ENCODE data around the gene RSPH1.
"Not testable (repeated sequence)": the region's sequence is repeated elsewhere in the genome, so short reads cannot be mapped to it uniquely, and the experiment has no call there.

The RSPH1 gene

DNA sequence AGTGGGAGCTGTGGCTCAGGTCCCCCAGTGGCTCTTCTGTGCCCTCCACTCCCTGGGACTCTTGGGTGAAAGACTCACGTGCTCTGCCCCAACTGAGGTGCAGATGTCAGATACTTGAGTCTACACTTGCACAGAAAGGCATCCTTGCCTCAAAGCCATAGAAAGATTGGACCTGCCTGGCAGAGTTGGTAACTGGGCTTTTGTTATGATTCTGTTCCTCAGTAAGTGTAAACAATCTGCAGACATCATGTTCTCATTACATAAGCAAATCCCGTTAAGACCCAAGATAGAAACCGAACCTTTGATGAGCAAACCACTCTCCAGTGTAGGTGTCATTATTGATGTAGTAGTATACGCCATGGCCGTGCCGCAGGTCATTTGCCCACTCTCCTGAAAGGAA is 10.0 kb downstream of the RSPH1 start:
- DNase-seq (ENCODE audit: low read depth) = no peak

- DNase-seq (ENCODE audit: low read depth) = no peak
These were observed 11.1 kb downstream of the RSPH1 start for GRCh38 chr21:42484966-42485365.

- no peak for DNase-seq (ENCODE audit: low read depth)
These were observed 14.9 kb downstream of the RSPH1 start for GRCh38 chr21:42481169-42481568.

DNA sequence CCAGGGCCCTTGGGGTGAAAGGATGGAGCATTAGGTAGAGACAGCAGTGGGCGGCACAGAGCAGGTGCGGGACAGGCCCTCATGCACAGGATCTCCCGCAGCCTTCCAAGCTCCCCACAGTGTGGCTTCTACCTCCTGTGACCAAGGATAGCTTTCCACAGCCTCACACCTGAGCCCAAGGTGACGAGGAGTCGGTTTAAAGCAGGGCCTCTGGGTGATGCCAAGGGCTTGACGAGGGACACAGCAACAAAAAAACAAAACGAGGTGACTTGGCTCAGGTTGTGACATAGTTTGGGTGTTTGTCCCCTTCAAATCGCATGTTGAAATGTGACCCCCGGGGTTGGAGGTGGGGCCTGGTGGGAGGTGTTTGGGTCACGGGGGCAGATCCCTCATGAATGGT is 15.3 kb downstream of the RSPH1 start:
- DNase-seq (ENCODE audit: low read depth) = no peak

GRCh38 chr21:42479582-42479981 is 16.4 kb downstream of the RSPH1 start:
- DNase-seq (ENCODE audit: low read depth) = no peak

- no peak for DNase-seq (ENCODE audit: low read depth)
These were observed 17.5 kb downstream of the RSPH1 start for GRCh38 chr21:42478504-42478903.

DNA sequence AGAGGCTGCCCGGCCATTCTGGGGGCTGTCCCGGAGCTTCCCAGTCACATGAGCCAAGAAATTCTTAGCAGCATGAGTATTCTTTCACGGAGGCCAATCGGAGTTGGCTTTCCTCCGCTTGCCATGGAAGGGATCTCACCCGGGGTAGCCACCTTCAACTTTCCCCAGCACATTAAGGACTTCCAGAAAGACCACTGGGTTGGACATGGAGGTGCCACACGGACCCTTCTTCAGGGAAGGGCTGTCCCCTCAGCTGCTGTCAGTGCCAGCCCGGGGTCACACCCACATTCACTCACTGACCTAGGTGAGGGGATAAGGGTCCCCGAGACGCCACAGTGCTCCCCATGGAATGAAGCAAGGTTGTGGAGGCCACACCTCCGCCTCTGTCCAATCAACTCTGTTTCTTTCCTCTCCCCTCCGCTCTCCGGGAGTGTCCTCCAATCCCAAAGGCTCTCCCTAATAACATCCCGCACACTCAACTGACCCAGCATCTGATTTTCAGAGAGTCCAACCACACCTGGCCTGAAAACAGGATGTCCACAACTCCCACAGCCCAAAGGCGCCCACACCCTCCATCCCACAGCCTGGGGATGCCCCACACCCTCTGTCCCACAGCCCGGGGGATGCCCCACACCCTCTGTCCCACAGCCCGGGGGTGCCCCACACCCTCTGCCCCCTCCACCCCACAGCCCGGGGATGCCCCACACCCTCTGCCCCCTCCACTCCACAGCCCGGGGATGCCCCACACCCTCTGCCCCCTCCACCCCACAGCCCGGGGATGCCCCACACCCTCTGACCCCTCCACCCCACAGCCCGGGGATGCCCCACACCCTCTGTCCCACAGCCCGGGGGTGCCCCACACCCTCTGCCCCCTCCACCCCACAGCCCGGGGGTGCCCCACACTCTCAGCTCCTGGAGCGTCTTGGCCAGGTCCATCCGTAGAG is 19.4 kb downstream of the RSPH1 start:
- DNase-seq (ENCODE audit: low read depth) = no peak

- DNase-seq (ENCODE audit: low read depth) = no peak
These were observed 20.3 kb downstream of the RSPH1 start for GRCh38 chr21:42475526-42476387.

GRCh38 chr21:42475036-42475435 is 21.0 kb downstream of the RSPH1 start:
- no peak for DNase-seq (ENCODE audit: low read depth)

DNA sequence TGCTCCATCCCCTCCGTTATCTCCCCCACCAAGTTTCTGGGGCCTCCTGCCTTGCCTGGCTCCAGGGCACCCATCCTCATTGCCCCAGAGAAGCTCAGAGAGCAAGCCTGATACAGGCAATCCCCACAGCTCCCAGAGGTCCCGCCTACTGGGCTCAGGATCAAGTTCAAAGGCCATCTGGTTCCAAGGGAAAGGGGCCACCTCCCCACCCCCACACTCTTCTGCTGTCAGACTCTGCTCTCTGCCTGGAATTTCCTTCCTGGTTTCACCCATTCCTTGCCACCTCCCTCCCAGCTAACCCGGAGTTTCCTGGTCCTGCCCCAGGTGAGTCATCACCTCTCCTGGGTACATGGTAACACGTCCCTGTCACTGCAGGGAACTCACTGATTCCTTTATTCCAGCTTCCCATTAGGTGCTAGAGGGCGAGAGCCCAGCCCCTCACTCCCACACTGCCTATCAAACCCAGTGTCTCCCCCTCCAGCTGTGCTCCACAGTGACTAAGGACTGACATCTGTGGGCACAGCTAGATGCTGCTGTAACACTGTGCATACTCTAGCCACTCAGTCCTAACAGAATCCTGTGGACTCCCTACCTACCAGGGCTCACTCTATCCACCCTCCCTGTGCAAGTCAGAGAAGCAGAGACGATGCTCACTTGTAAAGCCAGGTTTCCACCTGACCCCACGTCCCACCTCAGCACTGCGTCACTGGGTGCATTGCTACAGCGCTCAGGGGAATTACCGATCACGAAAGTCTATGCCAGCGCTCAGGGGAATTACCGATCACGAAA is 21.8 kb downstream of the RSPH1 start:
- no peak for DNase-seq (ENCODE audit: low read depth)

DNA sequence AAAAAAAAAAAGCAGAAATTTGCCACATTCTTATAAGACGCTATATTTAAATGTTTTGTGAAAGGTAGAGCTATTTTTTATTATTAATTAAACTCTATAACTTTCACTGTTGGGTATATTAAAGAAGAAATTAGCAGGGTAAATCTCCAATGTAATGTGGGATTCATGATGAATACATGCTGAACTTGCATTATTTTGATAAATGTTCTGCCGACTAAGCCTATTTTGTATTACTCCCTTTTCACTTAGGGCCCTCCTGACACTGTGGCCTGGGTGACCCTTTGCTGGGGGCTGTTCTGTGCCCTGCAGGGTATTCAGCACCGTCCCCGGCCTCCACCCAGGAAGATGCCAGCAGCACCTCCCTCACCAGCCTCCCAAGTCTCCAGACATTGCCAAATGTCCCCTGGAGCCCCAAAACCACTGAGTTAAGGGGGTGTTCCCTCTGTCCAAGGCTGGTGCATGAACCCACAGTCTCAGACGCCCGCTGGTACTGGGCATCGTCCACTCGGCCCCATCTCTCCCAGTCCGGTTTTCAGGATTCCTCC is 22.5 kb downstream of the RSPH1 start:
- DNase-seq (ENCODE audit: low read depth) = no peak

DNA sequence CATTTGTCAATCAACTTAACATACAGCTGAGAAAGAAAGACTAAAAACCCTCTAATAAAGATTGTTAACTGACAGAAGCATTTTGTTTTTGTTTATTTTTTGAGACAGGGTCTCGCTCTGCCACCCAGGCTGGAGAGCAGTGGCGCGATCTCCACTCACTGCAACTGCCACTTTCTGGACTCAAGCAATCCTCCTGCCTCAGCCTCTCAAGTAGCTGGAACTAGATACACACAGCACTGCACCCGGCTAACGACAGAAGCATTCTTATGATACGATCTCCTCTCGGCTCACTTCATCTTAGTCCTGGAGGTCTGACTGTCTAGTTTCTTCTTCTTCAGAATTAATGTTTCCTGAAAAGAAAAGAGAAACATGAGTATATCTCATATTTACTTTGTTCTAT is 23.5 kb downstream of the RSPH1 start:
- DNase-seq (ENCODE audit: low read depth) = no peak

DNA sequence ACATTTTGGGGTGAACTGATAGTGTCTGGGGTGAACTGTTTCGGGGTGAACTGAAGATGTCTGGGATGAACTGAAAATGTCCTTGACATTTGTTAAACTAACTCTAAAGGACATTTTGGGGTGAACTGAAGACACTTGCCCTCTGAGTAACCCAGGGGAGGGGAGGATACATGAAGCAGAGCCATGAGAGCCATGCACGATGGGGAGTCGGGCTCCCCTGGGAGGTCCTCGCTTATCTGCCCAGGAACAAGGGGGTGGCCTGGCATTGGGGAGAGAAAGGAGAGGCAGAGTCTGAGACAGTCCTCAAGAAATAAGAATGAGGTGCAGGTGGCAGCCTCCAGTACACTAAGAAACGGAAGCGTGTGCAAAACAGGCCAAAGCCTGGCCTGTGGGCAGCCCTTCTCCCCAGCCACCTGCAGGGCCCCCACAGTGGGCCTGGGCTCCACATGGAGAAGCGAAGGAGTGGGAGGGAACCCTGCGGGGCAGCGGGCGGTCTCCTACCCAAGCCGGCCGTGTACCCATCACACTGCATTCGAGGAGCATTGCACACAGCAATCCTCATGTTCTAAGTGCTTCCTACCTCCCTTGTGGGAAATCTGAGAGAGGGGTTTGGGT is 24.2 kb downstream of the RSPH1 start:
- no peak for DNase-seq (ENCODE audit: low read depth)

- no peak for DNase-seq (ENCODE audit: low read depth)
These were observed 24.8 kb downstream of the RSPH1 start for GRCh38 chr21:42471206-42471605.

GRCh38 chr21:42469726-42470125 is 26.3 kb downstream of the RSPH1 start:
- not testable (repeated sequence) for DNase-seq (ENCODE audit: low read depth)

DNA sequence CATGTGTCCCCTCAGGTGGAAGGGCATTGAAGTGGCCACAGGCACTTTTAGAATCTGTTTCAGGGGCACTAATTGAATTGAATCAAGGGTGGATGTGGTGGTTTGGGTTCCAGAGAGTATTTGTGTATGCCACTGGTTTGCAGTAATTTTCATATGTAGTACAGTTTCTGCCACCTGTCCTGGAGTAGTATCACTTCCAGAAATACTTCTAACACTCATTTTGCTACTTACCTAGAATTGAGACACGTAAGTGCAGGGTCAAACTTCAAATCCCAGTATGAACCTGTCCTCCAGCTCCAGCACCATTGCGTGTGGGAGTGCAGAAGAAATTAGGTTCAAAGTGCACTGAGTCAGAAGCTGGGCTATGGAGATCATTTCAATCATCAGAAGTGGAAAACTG is 26.8 kb downstream of the RSPH1 start:
- DNase-seq (ENCODE audit: low read depth) = no peak

DNA sequence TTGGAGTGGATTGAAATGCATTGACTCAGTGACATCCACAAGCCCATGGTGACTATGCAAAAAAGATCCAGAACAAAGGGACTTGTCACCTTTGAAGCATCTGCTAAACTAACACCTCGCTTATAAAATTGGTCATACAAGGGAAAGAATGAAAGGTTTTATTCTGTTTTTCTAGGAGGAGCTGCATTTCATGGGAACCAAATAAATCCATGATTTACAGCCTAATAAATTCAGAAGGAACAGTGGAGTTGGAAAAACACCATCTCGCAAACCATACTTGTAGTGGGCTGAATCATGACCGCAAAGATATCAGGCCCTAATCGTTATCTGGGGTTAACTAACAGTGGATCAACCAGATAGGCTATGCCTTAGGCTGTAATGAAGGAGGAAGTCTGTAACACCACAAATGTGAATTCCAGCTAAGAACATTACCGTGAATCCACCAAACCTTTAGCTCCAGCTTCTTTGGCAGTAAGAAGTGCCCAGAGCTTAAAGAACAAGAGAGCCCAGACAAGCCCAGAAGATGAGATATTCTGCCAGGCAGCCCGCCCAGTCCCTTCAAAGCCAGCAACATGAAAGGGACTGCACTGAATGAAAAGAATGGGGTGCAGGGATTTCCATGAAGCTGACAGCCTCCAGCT is 27.4 kb downstream of the RSPH1 start:
- no peak for DNase-seq (ENCODE audit: low read depth)

DNA sequence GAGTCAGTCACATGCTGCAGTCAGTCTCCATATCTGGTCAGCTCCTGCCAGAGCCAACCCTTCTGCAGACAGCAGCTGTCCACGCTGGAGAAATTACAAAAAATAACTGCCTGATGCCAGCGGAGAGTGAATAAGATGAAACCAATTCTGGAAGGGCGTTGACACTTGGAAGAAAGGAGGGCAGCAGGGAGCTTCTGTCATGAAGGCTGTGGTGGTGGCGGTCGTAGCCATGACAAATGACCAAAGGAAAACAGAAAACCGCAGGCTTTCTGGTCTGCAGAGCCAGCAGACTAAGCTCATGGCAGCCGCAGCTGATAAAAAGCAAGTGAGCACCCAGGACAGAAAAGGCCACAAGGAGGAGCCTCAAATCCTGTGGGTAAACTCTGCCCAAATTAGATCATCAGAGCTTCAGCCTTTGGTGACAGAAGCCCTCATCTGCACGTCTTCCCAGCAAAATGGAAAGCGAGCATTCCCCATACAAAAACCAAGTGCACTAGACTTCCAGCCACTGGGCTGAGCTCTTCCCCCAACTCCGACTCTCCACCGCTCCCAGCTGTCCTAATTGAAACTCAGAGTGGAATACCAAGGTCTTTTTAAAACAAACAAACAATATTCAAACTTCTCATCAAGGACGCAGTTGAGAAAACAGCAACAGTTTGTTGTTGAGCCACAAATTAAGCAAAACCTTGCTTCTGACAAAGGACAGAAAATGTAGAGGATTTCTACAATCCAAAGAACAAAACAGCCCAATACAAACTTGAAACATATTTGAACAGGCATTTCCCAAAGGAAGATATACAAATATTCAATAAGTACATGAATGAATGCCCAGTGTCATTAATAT is 28.7 kb downstream of the RSPH1 start:
- no peak for DNase-seq (ENCODE audit: low read depth)

GRCh38 chr21:42466700-42467099 is 29.3 kb downstream of the RSPH1 start:
- no peak for DNase-seq (ENCODE audit: low read depth)

GRCh38 chr21:42465803-42466127 is 30.3 kb downstream of the RSPH1 start:
- DNase-seq (ENCODE audit: low read depth) = no peak

All from stimulated activated CD4-positive, alpha-beta T cell treated with anti-CD3 and anti-CD28 coated beads, Interleukin-2, amount 100 ng/mL, for 4 hours (primary cell).